ENCODE data around the gene WASF2.
"Not testable (repeated sequence)": the region's sequence is repeated elsewhere in the genome, so short reads cannot be mapped to it uniquely, and the experiment has no call there.

Gene WASF2

DNA sequence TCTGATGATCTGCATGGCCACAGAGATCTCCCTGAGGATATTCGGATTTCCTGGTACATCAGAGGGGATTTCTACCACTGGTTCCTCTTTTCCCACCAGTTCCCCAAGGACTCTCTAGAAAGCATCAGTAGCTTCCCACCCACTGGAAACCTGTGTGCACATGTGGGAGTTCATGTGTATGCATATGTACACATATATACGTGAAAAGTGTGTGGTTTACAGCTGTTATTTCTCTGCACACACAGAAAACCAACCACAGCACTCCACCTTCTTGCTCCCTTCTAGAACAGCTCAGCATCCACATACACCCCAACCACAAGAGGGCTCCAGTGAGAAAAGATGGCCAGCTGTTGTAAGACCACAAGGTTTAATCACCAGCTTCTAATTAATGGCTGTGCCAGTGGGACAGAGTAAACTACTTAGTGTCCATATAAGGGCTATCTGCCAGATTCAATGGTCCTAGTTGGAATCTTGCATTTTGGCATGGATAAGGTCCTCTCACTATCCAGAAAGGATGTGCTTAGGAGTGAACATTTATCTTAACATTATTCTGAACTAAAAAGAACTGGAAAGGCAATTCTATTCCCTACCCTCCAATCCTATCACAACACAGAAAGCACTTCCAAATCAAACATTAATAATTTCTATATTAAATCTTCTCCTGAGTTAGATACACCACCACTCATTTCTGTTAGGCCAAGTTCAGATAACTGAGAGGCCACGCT, 73.4 kb downstream of the WASF2 start:
- H3K9ac ChIP-seq (ENCODE audit: insufficient read length), result no peak overlapping the region
- no peak for DNase-seq (ENCODE audit: low read depth, low spot score)
- no peaks in the 10 kb centered on the region for H3K9me3 ChIP-seq (ENCODE audit: low read depth, low read length)
- no peak overlapping the region for H3K4me3 ChIP-seq
- TF ChIP-seq POLR2AphosphoS5 (IDR thresholded peaks at IDR 0.05; ENCODE audit: borderline replicate concordance, low read depth, low read length), result no peak
- H3K27ac ChIP-seq, result no peak overlapping the region
- H3K36me3 ChIP-seq (ENCODE audit: insufficient read depth, low read length), result peaks cover 73% of the 10 kb centered on the region

DNA sequence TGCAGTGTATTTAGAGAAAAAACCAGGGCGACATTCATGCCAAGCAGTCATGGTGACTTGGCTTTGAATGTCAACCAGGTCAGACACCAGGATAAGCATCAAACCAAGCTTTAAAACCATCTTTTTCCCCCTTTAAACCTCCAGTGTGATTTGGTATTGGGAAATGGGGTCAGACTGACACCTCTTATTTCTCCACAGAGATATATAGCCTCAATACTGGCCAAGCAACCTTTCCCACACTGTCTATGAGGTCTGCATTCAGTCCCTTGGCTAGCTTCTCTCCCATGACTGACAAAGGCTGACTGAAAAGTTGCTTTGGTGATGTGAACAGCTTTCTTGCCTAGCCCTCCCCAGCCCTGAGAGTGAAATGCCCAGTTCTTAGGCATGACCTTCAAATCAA, 75.9 kb downstream of the WASF2 start:
- TF ChIP-seq POLR2AphosphoS5 (IDR thresholded peaks at IDR 0.05; ENCODE audit: borderline replicate concordance, low read depth, low read length) (no peak), FOXP2 (optimal IDR thresholded peaks at IDR 0.05; ENCODE audit: control extremely low read depth, extremely low read length, insufficient read depth) (no peak), EZH2 (IDR thresholded peaks at IDR 0.05) (no peak)
- no peak overlapping the region for H3K4me3 ChIP-seq
- H3K9ac ChIP-seq (ENCODE audit: insufficient read length), result no peak overlapping the region
- H3K9me3 ChIP-seq (ENCODE audit: low read depth, low read length), result no peaks in the 10 kb centered on the region
- peaks cover 92% of the 10 kb centered on the region for H3K36me3 ChIP-seq (ENCODE audit: insufficient read depth, low read length)
- H3K27ac ChIP-seq, result no peak overlapping the region
- no peak for DNase-seq (ENCODE audit: low read depth, low spot score)

DNA sequence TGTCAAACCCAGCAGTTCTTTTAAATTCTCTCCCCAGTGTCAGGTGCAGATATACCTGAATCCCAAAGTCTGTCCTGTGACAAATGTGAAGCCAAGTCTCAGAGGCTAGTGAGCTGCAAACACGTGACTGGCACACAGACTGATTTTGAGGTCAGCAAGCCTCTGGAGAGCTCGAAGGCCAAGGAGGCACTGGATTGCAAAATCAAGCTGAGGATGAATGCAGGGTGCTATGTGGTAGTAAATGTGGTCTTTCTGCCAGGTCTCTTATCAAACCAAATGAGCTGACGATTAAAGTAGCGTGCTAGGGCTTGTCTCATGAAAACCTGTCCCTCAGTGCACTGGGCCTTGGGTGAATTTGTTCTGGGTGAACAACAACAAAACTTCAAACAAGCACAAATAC, 77.0 kb downstream of the WASF2 start:
- H3K36me3 ChIP-seq (ENCODE audit: insufficient read depth, low read length), result peaks cover 90% of the 10 kb centered on the region

DNA sequence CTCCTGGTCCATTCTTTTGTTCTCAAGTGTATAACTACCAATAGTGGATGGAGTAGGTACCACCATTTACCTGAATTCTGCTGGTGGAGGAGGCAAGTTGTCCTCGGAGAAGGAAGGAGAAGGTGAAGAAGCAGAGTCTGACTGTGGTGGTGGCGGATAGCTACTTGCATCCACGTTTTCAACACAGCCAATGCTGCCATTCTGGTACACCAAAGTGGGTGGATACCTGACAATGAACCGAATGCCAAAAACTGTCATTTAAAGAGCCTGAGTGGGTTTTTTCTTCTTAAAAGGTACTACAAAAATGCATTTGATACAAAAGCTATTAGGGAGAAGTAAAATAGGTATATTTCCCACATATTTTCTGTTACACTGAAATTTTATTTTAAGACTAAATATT, 77.5 kb downstream of the WASF2 start:
- Histone ChIP-seq H3K4me3 (no peak overlapping the region), H3K27ac (no peak overlapping the region), H3K36me3 (ENCODE audit: insufficient read depth, low read length) (peaks cover 90% of the 10 kb centered on the region), H3K9ac (ENCODE audit: insufficient read length) (no peak overlapping the region), H3K9me3 (ENCODE audit: low read depth, low read length) (no peaks in the 10 kb centered on the region)
- no peak for DNase-seq (ENCODE audit: low read depth, low spot score)
- TF ChIP-seq FOXP2 (optimal IDR thresholded peaks at IDR 0.05; ENCODE audit: control extremely low read depth, extremely low read length, insufficient read depth) (no peak), POLR2AphosphoS5 (IDR thresholded peaks at IDR 0.05; ENCODE audit: borderline replicate concordance, low read depth, low read length) (no peak), EZH2 (IDR thresholded peaks at IDR 0.05) (no peak)

More for the DNA sequence above, 77.0 kb downstream of the WASF2 start:
- no peak for TF ChIP-seq EZH2 (IDR thresholded peaks at IDR 0.05)
- no peak for TF ChIP-seq FOXP2 (optimal IDR thresholded peaks at IDR 0.05; ENCODE audit: control extremely low read depth, extremely low read length, insufficient read depth)
- no peak for TF ChIP-seq POLR2AphosphoS5 (IDR thresholded peaks at IDR 0.05; ENCODE audit: borderline replicate concordance, low read depth, low read length)
- no peak overlapping the region for H3K9ac ChIP-seq (ENCODE audit: insufficient read length)
- H3K4me3 ChIP-seq, result no peak overlapping the region
- DNase-seq (ENCODE audit: low read depth, low spot score), result no peak
- H3K27ac ChIP-seq, result no peak overlapping the region
- H3K9me3 ChIP-seq (ENCODE audit: low read depth, low read length), result no peaks in the 10 kb centered on the region

DNA sequence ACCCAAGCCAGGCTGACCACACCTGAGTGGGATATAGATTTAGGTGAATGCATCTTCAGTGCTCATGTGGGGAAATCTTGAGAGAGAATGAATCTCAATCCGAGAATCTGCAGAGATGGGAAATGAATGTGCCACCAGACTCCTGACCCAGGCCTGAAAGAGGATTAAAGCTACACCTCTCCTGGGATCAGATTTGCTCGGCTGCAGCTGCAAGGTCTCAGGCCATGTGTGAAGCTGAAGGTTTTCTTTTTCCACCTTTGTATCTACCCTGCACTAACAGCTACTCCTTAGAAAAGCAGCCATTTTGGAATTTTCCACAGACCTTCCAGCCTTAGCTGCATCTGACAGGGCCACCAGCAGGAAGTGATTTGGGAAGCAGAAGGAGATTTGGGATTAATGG, 79.3 kb downstream of the WASF2 start:
- TF ChIP-seq FOXP2 (optimal IDR thresholded peaks at IDR 0.05; ENCODE audit: control extremely low read depth, extremely low read length, insufficient read depth) (no peak), EZH2 (IDR thresholded peaks at IDR 0.05) (no peak), POLR2AphosphoS5 (IDR thresholded peaks at IDR 0.05; ENCODE audit: borderline replicate concordance, low read depth, low read length) (no peak)
- DNase-seq (ENCODE audit: low read depth, low spot score), result no peak
- Histone ChIP-seq H3K9me3 (ENCODE audit: low read depth, low read length) (no peaks in the 10 kb centered on the region), H3K27ac (0 out of 2 replicates have a peak overlapping the region, but pooled peaks have one; percentile 6), H3K36me3 (ENCODE audit: insufficient read depth, low read length) (peaks cover 79% of the 10 kb centered on the region), H3K4me3 (no peak overlapping the region), H3K9ac (ENCODE audit: insufficient read length) (no peak overlapping the region)

DNA sequence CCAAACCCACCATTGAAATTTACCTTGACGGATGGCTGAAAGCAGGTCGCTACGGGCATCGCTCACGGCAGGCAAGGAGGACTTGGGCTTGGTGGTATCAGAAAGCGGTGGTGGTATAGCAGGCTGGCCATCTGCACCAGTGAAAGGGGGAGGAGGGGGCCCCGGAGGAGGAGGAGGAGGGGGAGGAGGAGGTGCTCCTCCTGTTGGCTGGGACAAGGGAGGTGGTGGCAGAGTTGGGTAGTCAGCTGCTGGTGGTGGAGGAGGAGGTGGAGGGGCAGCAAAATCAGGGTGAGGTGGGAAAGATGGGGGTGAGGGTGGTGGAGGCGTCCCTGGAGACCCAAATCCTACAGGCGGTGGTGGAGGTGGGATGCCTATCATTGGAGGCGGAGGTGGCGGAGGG, 80.3 kb downstream of the WASF2 start:
- peaks cover 69% of the 10 kb centered on the region for H3K36me3 ChIP-seq (ENCODE audit: insufficient read depth, low read length)
- no peak overlapping the region for H3K4me3 ChIP-seq
- DNase-seq (ENCODE audit: low read depth, low spot score), result no peak
- no peak overlapping the region for H3K27ac ChIP-seq
- no peaks in the 10 kb centered on the region for H3K9me3 ChIP-seq (ENCODE audit: low read depth, low read length)
- H3K9ac ChIP-seq (ENCODE audit: insufficient read length), result no peak overlapping the region
- TF ChIP-seq EZH2 (IDR thresholded peaks at IDR 0.05), result no peak
- no peak for TF ChIP-seq POLR2AphosphoS5 (IDR thresholded peaks at IDR 0.05; ENCODE audit: borderline replicate concordance, low read depth, low read length)
- no peak for TF ChIP-seq FOXP2 (optimal IDR thresholded peaks at IDR 0.05; ENCODE audit: control extremely low read depth, extremely low read length, insufficient read depth)

DNA sequence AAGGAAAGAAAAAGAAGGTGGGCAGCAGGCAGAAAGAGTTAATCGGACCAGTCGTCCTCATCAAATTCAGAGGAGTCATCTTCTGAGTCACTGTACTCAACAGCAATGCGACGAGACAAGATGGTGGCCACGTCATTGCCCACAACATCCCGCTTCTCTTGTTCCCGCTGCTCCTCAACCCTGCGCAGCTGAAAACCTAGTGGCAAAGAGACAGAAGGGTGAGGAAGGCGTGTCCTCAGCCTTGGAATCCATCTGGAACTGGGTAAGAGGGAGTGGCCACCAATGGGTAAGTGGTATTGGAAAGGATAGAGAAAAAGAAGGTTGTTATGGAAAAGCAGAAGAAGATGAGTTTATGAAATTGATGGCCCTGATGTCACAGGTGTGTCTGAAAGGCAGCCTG, 81.8 kb downstream of the WASF2 start:
- Histone ChIP-seq H3K27ac (no peak overlapping the region), H3K9me3 (ENCODE audit: low read depth, low read length) (no peaks in the 10 kb centered on the region), H3K9ac (ENCODE audit: insufficient read length) (no peak overlapping the region), H3K36me3 (ENCODE audit: insufficient read depth, low read length) (peaks cover 53% of the 10 kb centered on the region), H3K4me3 (no peak overlapping the region)
- DNase-seq (ENCODE audit: low read depth, low spot score), result no peak
- TF ChIP-seq FOXP2 (optimal IDR thresholded peaks at IDR 0.05; ENCODE audit: control extremely low read depth, extremely low read length, insufficient read depth), result no peak
- TF ChIP-seq POLR2AphosphoS5 (IDR thresholded peaks at IDR 0.05; ENCODE audit: borderline replicate concordance, low read depth, low read length), result no peak
- TF ChIP-seq EZH2 (IDR thresholded peaks at IDR 0.05), result no peak

DNA sequence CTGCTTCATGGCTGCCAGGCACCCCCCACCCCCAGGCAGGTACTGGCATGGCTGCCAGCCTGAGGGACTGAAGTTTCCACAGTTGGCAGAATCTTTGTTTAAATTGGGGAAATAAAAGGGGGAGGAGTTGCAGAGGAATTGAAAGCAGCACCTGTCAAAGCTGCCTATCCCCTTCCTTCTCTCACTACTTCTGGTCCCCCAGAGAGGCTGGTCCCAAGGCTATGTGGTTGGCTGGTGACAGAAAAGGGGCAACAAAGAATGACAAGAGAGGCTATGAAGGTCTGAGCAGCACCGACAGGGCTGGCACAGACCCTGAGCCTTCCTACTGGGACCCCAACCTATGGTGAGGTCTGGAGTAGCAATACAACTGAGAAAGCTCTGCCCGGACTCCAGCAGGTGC, 83.2 kb downstream of the WASF2 start:
- H3K27ac ChIP-seq; H3K9ac ChIP-seq (ENCODE audit: insufficient read length); DNase-seq (ENCODE audit: low read depth, low spot score); H3K4me3 ChIP-seq; H3K9me3 ChIP-seq (ENCODE audit: low read depth, low read length): not testable (repeated sequence)
- H3K36me3 ChIP-seq (ENCODE audit: insufficient read depth, low read length), result peaks cover 40% of the 10 kb centered on the region

DNA sequence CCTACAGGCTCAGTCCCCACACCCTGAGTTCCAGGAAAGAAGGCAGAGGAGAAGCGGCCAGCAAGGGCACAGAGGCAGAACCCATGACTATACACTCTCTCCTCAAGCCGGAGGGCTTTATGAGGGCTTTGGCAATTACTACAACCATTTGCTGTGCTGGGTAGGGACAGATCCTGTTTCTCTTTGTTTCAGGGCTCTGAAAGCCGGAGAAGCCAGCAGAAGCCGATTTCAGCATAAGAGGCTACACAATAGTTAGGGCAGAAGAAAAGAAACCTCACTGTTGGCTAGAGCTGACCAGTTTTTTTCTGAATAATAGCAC, 83.6 kb downstream of the WASF2 start:
- TF ChIP-seq EZH2 (IDR thresholded peaks at IDR 0.05), result no peak
- no peak for TF ChIP-seq POLR2AphosphoS5 (IDR thresholded peaks at IDR 0.05; ENCODE audit: borderline replicate concordance, low read depth, low read length)
- no peak for TF ChIP-seq FOXP2 (optimal IDR thresholded peaks at IDR 0.05; ENCODE audit: control extremely low read depth, extremely low read length, insufficient read depth)

DNA sequence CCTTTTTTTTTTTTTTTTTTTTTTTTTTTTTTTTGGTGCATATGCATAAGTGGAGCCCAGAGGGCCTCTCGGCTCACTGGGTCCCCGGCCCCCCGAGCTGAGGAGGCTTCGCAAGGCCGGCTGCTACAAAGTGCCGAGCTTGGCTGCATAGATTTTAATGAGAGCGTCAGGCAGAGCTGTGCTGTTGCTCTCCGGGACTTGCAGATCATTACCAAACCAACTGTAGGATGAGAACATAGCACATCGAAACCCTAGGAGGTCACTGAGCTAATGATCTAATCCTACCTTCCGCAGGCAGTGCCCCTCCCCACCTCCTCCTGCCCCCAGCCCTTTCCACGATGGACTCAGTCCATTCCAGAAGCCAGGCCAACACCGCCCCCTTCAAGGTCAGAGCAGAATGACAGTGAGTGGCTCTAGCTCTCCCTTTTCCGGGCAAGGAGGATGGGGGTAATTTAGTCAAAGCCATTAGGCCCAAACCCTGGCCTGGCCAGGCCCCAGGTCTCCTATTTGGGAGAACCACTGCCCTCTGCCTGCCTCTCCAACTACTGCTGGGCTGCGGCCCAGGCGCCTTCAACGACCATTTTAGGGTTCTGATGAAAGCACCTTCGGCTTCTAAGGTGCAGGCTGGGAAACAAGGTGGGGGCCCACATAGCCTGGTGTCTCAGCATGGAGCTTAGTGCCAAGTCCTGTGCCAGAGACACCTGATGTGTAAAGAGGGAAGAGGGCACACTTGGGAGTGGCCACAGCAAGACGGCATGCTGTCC, 84.2 kb downstream of the WASF2 start:
- H3K9ac ChIP-seq (ENCODE audit: insufficient read length); DNase-seq (ENCODE audit: low read depth, low spot score); H3K9me3 ChIP-seq (ENCODE audit: low read depth, low read length); H3K27ac ChIP-seq; H3K4me3 ChIP-seq: not testable (repeated sequence)
- H3K36me3 ChIP-seq (ENCODE audit: insufficient read depth, low read length), result peaks cover 33% of the 10 kb centered on the region

More for the DNA sequence above, 83.6 kb downstream of the WASF2 start:
- Histone ChIP-seq H3K9me3 (ENCODE audit: low read depth, low read length) (no peaks in the 10 kb centered on the region), H3K36me3 (ENCODE audit: insufficient read depth, low read length) (peaks cover 38% of the 10 kb centered on the region), H3K4me3 (no peak overlapping the region), H3K27ac (no peak overlapping the region), H3K9ac (ENCODE audit: insufficient read length) (no peak overlapping the region)
- no peak for DNase-seq (ENCODE audit: low read depth, low spot score)

Data from SK-N-MC (cell line).